ENCODE measurements around the gene SLC38A8.

GRCh38 chr16:83970430-83970815 is 72.2 kb downstream of the SLC38A8 start:
- no peak for TF ChIP-seq CTCF (IDR thresholded peaks at IDR 0.05)
- TF ChIP-seq POLR2A (IDR thresholded peaks at IDR 0.05), result no peak

All from lower leg skin (tissue), 3 donors.